ENCODE results near the gene NME5. TPM values are rescaled to one million over a fixed set of nuclear protein-coding genes. Genes with fewer than 3 reads are reported as not detected.
"Not testable (repeated sequence)": the region's sequence is repeated elsewhere in the genome, so short reads cannot be mapped to it uniquely, and the experiment has no call there.

Gene NME5
- total and polyA plus RNA-seq, 9 donors, result 0.44 to 1.2 (median 0.63) TPM

- Histone ChIP-seq H3K36me3 (ENCODE audit: control insufficient read depth, insufficient read depth, low read length) (peaks cover 69% of the 10 kb centered on the region), H3K4me3 (ENCODE audit: low read length) (no peak overlapping the region), H3K9me3 (replicated peaks; ENCODE audit: control insufficient read depth, low read depth, low read length) (no peaks in the 10 kb centered on the region), H3K4me1 (ENCODE audit: control insufficient read depth, insufficient read depth, low read length) (no peaks in the 10 kb centered on the region), H3K27me3 (ENCODE audit: control insufficient read depth, insufficient read depth, low read length) (no peaks in the 10 kb centered on the region), H3K27ac (ENCODE audit: low read length) (no peak overlapping the region)
- DNase-seq, result peak; percentile 10
These were observed 31.1 kb upstream of the NME5 start for GRCh38 chr5:138170299-138170698.

GRCh38 chr5:138169124-138169523 lies 29.9 kb upstream of the NME5 start:
- no peaks in the 10 kb centered on the region for H3K27me3 ChIP-seq (ENCODE audit: control insufficient read depth, insufficient read depth, low read length)
- WGBS (ENCODE audit: insufficient coverage), result no CpG with 5 or more reads among the region's 5 CpGs
- H3K9me3 ChIP-seq (replicated peaks; ENCODE audit: control insufficient read depth, low read depth, low read length), result no peaks in the 10 kb centered on the region
- DNase-seq, result no peak
- peaks cover 72% of the 10 kb centered on the region for H3K36me3 ChIP-seq (ENCODE audit: control insufficient read depth, insufficient read depth, low read length)
- no peak overlapping the region for H3K4me3 ChIP-seq (ENCODE audit: low read length)
- H3K4me1 ChIP-seq (ENCODE audit: control insufficient read depth, insufficient read depth, low read length), result no peaks in the 10 kb centered on the region
- no peak overlapping the region for H3K27ac ChIP-seq (ENCODE audit: low read length)

GRCh38 chr5:138163721-138164120 lies 24.5 kb upstream of the NME5 start:
- Histone ChIP-seq H3K4me3 (ENCODE audit: low read length) (no peak overlapping the region), H3K27me3 (ENCODE audit: control insufficient read depth, insufficient read depth, low read length) (no peaks in the 10 kb centered on the region), H3K27ac (ENCODE audit: low read length) (no peak overlapping the region), H3K9me3 (replicated peaks; ENCODE audit: control insufficient read depth, low read depth, low read length) (no peaks in the 10 kb centered on the region), H3K36me3 (ENCODE audit: control insufficient read depth, insufficient read depth, low read length) (peaks cover 84% of the 10 kb centered on the region), H3K4me1 (ENCODE audit: control insufficient read depth, insufficient read depth, low read length) (no peaks in the 10 kb centered on the region)
- no peak for DNase-seq

- WGBS (ENCODE audit: insufficient coverage), result 100% methylated on average over 1 of the region's 4 CpGs
- no peak overlapping the region for H3K4me3 ChIP-seq (ENCODE audit: low read length)
These were observed 21.5 kb upstream of the NME5 start for GRCh38 chr5:138160706-138161105.

DNA sequence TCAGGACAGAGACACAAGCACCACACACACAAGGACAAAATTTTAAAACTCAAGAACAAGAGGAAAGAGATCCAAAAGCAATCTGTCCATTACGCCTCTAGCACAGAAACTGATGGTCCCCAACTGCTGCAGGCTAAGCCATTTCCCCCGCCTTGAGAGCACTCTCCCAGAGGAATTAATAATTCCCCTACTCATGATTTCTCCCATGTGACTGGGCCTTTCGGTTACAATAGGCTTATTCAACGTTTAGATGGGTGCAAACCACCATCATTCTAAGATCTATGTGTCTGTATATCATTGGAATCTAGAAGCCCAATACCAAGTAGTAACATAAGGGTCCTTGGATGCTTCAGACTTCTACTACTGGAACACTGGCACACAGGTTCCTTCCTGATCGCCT lies 20.4 kb upstream of the NME5 start:
- WGBS (ENCODE audit: insufficient coverage), result 100% methylated on average over 2 of the region's 5 CpGs
- Histone ChIP-seq H3K27me3 (ENCODE audit: control insufficient read depth, insufficient read depth, low read length) (no peaks in the 10 kb centered on the region), H3K36me3 (ENCODE audit: control insufficient read depth, insufficient read depth, low read length) (peaks cover 73% of the 10 kb centered on the region)

More at GRCh38 chr5:138160706-138161105, 21.5 kb upstream of the NME5 start:
- H3K4me1 ChIP-seq (ENCODE audit: control insufficient read depth, insufficient read depth, low read length), result no peaks in the 10 kb centered on the region
- H3K36me3 ChIP-seq (ENCODE audit: control insufficient read depth, insufficient read depth, low read length), result peaks cover 78% of the 10 kb centered on the region
- no peak overlapping the region for H3K27ac ChIP-seq (ENCODE audit: low read length)
- H3K9me3 ChIP-seq (replicated peaks; ENCODE audit: control insufficient read depth, low read depth, low read length), result no peaks in the 10 kb centered on the region
- DNase-seq, result no peak
- no peaks in the 10 kb centered on the region for H3K27me3 ChIP-seq (ENCODE audit: control insufficient read depth, insufficient read depth, low read length)

DNA sequence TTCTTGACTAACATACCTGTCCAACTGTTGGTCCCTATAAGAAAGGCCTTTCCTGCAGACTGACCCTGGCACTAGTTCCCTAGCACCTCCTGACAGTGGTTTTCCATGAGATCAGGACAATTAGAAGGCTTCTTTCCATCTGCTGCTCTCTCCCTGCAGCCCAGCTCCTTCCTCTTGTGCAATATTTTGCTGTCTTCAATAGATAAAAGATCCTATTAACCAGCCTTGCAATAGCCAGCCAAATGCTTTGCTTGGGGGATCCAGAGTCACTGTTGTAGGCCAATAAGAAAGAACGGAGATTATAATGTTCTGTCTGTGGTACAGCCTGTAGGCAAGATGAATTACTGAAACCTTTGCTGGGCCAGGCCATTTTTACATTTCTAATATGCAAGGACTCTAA lies 18.4 kb upstream of the NME5 start:
- no peaks in the 10 kb centered on the region for H3K4me1 ChIP-seq (ENCODE audit: control insufficient read depth, insufficient read depth, low read length)
- no peak for DNase-seq
- H3K9me3 ChIP-seq (replicated peaks; ENCODE audit: control insufficient read depth, low read depth, low read length), result no peaks in the 10 kb centered on the region
- no CpG with 5 or more reads among the region's 1 CpG for WGBS (ENCODE audit: insufficient coverage)
- H3K4me3 ChIP-seq (ENCODE audit: low read length), result no peak overlapping the region
- H3K27ac ChIP-seq (ENCODE audit: low read length), result no peak overlapping the region
- no peaks in the 10 kb centered on the region for H3K27me3 ChIP-seq (ENCODE audit: control insufficient read depth, insufficient read depth, low read length)
- peaks cover 54% of the 10 kb centered on the region for H3K36me3 ChIP-seq (ENCODE audit: control insufficient read depth, insufficient read depth, low read length)

More for the DNA sequence above, 20.4 kb upstream of the NME5 start:
- no peak for DNase-seq
- no peak overlapping the region for H3K4me3 ChIP-seq (ENCODE audit: low read length)
- no peak overlapping the region for H3K27ac ChIP-seq (ENCODE audit: low read length)
- H3K4me1 ChIP-seq (ENCODE audit: control insufficient read depth, insufficient read depth, low read length), result no peaks in the 10 kb centered on the region
- H3K9me3 ChIP-seq (replicated peaks; ENCODE audit: control insufficient read depth, low read depth, low read length), result no peaks in the 10 kb centered on the region

GRCh38 chr5:138155977-138156376 lies 16.7 kb upstream of the NME5 start:
- H3K27me3 ChIP-seq (ENCODE audit: control insufficient read depth, insufficient read depth, low read length); H3K4me1 ChIP-seq (ENCODE audit: control insufficient read depth, insufficient read depth, low read length); DNase-seq; H3K27ac ChIP-seq (ENCODE audit: low read length); H3K4me3 ChIP-seq (ENCODE audit: low read length); H3K9me3 ChIP-seq (replicated peaks; ENCODE audit: control insufficient read depth, low read depth, low read length): not testable (repeated sequence)
- H3K36me3 ChIP-seq (ENCODE audit: control insufficient read depth, insufficient read depth, low read length), result peaks cover 37% of the 10 kb centered on the region
- 100% methylated on average over 4 of the region's 9 CpGs for WGBS (ENCODE audit: insufficient coverage)

- Histone ChIP-seq H3K36me3 (ENCODE audit: control insufficient read depth, insufficient read depth, low read length) (no peaks in the 10 kb centered on the region), H3K4me3 (ENCODE audit: low read length) (no peak overlapping the region), H3K4me1 (ENCODE audit: control insufficient read depth, insufficient read depth, low read length) (no peaks in the 10 kb centered on the region), H3K27me3 (ENCODE audit: control insufficient read depth, insufficient read depth, low read length) (no peaks in the 10 kb centered on the region), H3K9me3 (replicated peaks; ENCODE audit: control insufficient read depth, low read depth, low read length) (no peaks in the 10 kb centered on the region), H3K27ac (ENCODE audit: low read length) (no peak overlapping the region)
- no CpG with 5 or more reads among the region's 3 CpGs for WGBS (ENCODE audit: insufficient coverage)
- DNase-seq, result no peak
These were observed 10.3 kb upstream of the NME5 start for GRCh38 chr5:138149530-138149929.

- H3K27ac ChIP-seq (ENCODE audit: low read length), result no peak overlapping the region
- no peaks in the 10 kb centered on the region for H3K4me1 ChIP-seq (ENCODE audit: control insufficient read depth, insufficient read depth, low read length)
- H3K4me3 ChIP-seq (ENCODE audit: low read length), result no peak overlapping the region
- H3K9me3 ChIP-seq (replicated peaks; ENCODE audit: control insufficient read depth, low read depth, low read length), result no peaks in the 10 kb centered on the region
- H3K27me3 ChIP-seq (ENCODE audit: control insufficient read depth, insufficient read depth, low read length), result no peaks in the 10 kb centered on the region
- no peaks in the 10 kb centered on the region for H3K36me3 ChIP-seq (ENCODE audit: control insufficient read depth, insufficient read depth, low read length)
- DNase-seq, result peak; percentile 22
- WGBS (ENCODE audit: insufficient coverage), result no CpG with 5 or more reads among the region's 1 CpG
These were observed 9.6 kb upstream of the NME5 start for GRCh38 chr5:138148811-138149210.

GRCh38 chr5:138143578-138143977 lies 4.3 kb upstream of the NME5 start:
- not testable (repeated sequence) for H3K27me3 ChIP-seq (ENCODE audit: control insufficient read depth, insufficient read depth, low read length); H3K36me3 ChIP-seq (ENCODE audit: control insufficient read depth, insufficient read depth, low read length); DNase-seq; H3K9me3 ChIP-seq (replicated peaks; ENCODE audit: control insufficient read depth, low read depth, low read length); H3K4me1 ChIP-seq (ENCODE audit: control insufficient read depth, insufficient read depth, low read length); H3K4me3 ChIP-seq (ENCODE audit: low read length); H3K27ac ChIP-seq (ENCODE audit: low read length)
- 92% methylated on average over 2 of the region's 6 CpGs for WGBS (ENCODE audit: insufficient coverage)

- Histone ChIP-seq H3K27ac (ENCODE audit: low read length) (no peak overlapping the region), H3K27me3 (ENCODE audit: control insufficient read depth, insufficient read depth, low read length) (no peaks in the 10 kb centered on the region), H3K36me3 (ENCODE audit: control insufficient read depth, insufficient read depth, low read length) (no peaks in the 10 kb centered on the region), H3K9me3 (replicated peaks; ENCODE audit: control insufficient read depth, low read depth, low read length) (no peaks in the 10 kb centered on the region), H3K4me1 (ENCODE audit: control insufficient read depth, insufficient read depth, low read length) (peaks cover 3% of the 10 kb centered on the region), H3K4me3 (ENCODE audit: low read length) (no peak overlapping the region)
- DNase-seq, result no peak
- WGBS (ENCODE audit: insufficient coverage), result no CpG with 5 or more reads among the region's 1 CpG
These were observed 2.5 kb upstream of the NME5 start for GRCh38 chr5:138141734-138142133.

Data from muscle of leg (tissue), 11 donors.